HepG2 (cell line): ENCODE measurements around the gene PTEN. TPM values are rescaled to one million over a fixed set of nuclear protein-coding genes. Genes with fewer than 3 reads are reported as not detected.

Experiments used
- ATAC-seq: fragments of 200-7000 bp; cut with Tn5 transposase; 3 replicates; pipeline ENCODE4 v1.9.1; 2020; ENCODE audit warnings: mild to moderate bottlenecking, moderate library complexity
- BruUV-seq: library from RNA; stranded (reverse); fragments of 400-500 nt; replicated peaks from 2 replicates; lab custom pipeline; 2021; lab: Mats Ljungman, UMichigan
- CTCF ChIA-PET: fragments of 300-600 bp; formaldehyde crosslinking; extraction: SDS; loops from one replicate; lab custom pipeline; 2021; ENCODE audit warnings: low total read pairs, inconsistent platforms, low intra/inter-chr PET ratio; lab: Yijun Ruan, JAX
- POLR2A ChIA-PET: fragments of 350-600 bp; sonication (Branson Sonifier 250); formaldehyde crosslinking; loops from one replicate; lab custom pipeline; 2020; ENCODE audit warnings: antibody characterized with exemption, inconsistent platforms; lab: Yijun Ruan, JAX
- DNase-seq: peaks from one replicate; pipeline ENCODE4 v3.0.0-alpha.2; 2015; ENCODE audit warnings: low spot score
- FAIRE-seq: peaks from 3 replicates; lab custom pipeline; 2011; peaks lifted over from hg19 to GRCh38; lab: Jason Lieb, UNC
- H2AFZ ChIP-seq: one replicate; pipeline ENCODE4 v1.6.1; 2011; ENCODE audit warnings: low read length, inconsistent platforms
- H3K27ac ChIP-seq: fragments of 300-600 bp; 3 replicates; pipeline ENCODE4 v1.8.0; 2011; ENCODE audit warnings: mixed run types, mild to moderate bottlenecking, mixed read lengths, low read length, inconsistent platforms; ENCODE audit not compliant: insufficient read depth; ENCODE audit errors: extremely low read length
- H3K27me3 ChIP-seq, 2 experiments: fragments of 200-600 bp in 1 of 2; 2 replicates in 1 of 2; 3 replicates in 1 of 2; pipeline versions ENCODE4 v1.6.0 to v1.8.0; 2011; ENCODE audit warnings: low read length in 2 of 2, mild to moderate bottlenecking in 2 of 2, moderate library complexity in 2 of 2, inconsistent platforms in 1 of 2; ENCODE audit not compliant: insufficient read depth in 2 of 2, control insufficient read depth in 1 of 2
- H3K36me3 ChIP-seq, 2 experiments: fragments of 200-600 bp in 1 of 2; replicated peaks in 1 of 2; 2 replicates in 1 of 2; 3 replicates in 1 of 2; pipeline versions ENCODE4 v1.5.1 to v1.8.0; 2011; ENCODE audit warnings: low read length in 2 of 2, inconsistent platforms in 1 of 2; ENCODE audit not compliant: insufficient read depth in 2 of 2, control insufficient read depth in 1 of 2
- H3K4me1 ChIP-seq: 2 replicates; pipeline ENCODE4 v1.5.1; 2012; ENCODE audit warnings: low read length, inconsistent platforms; ENCODE audit not compliant: insufficient read depth
- H3K4me2 ChIP-seq: 2 replicates; pipeline ENCODE4 v1.6.0; 2011; ENCODE audit warnings: low read depth, low read length, inconsistent platforms
- H3K4me3 ChIP-seq, 3 experiments: fragments of 200-600 bp in 1 of 3; sonication (generic), shearing (Covaris generic) in 1 of 3; replicated peaks in 1 of 3; 2 replicates each; pipeline ENCODE4 v1.5.1; 2011 to 2016; ENCODE audit warnings: low read length in 3 of 3, inconsistent platforms in 2 of 3, low read depth in 2 of 3, mild to moderate bottlenecking in 2 of 3, control low read depth in 1 of 3, mixed read lengths in 1 of 3; ENCODE audit not compliant: insufficient read depth in 1 of 3
- H3K79me2 ChIP-seq: one replicate; pipeline ENCODE4 v1.6.1; 2011; ENCODE audit warnings: low read length, inconsistent platforms; ENCODE audit not compliant: insufficient read depth
- H3K9ac ChIP-seq: 2 replicates; pipeline ENCODE4 v1.6.0; 2011; ENCODE audit warnings: mild to moderate bottlenecking, low read depth, low read length, inconsistent platforms; ENCODE audit not compliant: insufficient read depth
- H3K9me3 ChIP-seq: 2 replicates; pipeline ENCODE4 v1.5.1; 2012; ENCODE audit warnings: mild to moderate bottlenecking, low read length
- H4K20me1 ChIP-seq: 2 replicates; pipeline ENCODE4 v1.6.0; 2011; ENCODE audit warnings: inconsistent platforms, mild to moderate bottlenecking, low read length, moderate library complexity; ENCODE audit not compliant: insufficient read depth
- CEBPB ChIP-seq: IDR thresholded peaks from 2 replicates; pipeline ENCODE4 v1.6.1; 2011; ENCODE audit warnings: low read depth, low read length, improper control_type of control experiment, borderline replicate concordance
- CHCHD3 ChIP-seq: sonication (generic); formaldehyde crosslinking; IDR thresholded peaks from 2 replicates; pipeline ENCODE4 v1.8.0; 2022; ENCODE audit warnings: mild to moderate bottlenecking, missing genetic modification reagents, moderate library complexity
- ELK4 ChIP-seq: sonication (generic); formaldehyde crosslinking; IDR thresholded peaks from 2 replicates; pipeline ENCODE4 v1.9.0; 2021; ENCODE audit warnings: missing genetic modification reagents, borderline replicate concordance
- KMT2B ChIP-seq: IDR thresholded peaks from 2 replicates; pipeline ENCODE4 v1.6.1; 2016; ENCODE audit warnings: missing genetic modification reagents, missing compliant biosample characterization
- MAFK ChIP-seq, 2 experiments: IDR thresholded peaks in 1 of 2; conservative IDR thresholded peaks in 1 of 2; 2 replicates each; pipeline ENCODE4 v1.6.1; 2011; ENCODE audit warnings: improper control_type of control experiment in 2 of 2, low read length in 2 of 2
- SP1 ChIP-seq, 2 experiments: fragments of 450-650 bp in 1 of 2; sonication (generic) in 1 of 2; formaldehyde crosslinking in 1 of 2; IDR thresholded peaks; 2 replicates each; pipeline versions ENCODE4 v1.4.0 to v1.6.1; 2016 to 2020; ENCODE audit warnings: missing genetic modification reagents in 1 of 2
- ZNF12 ChIP-seq: sonication (generic); formaldehyde crosslinking; IDR thresholded peaks from 2 replicates; pipeline ENCODE4 v1.5.0; 2020; ENCODE audit warnings: missing genetic modification reagents
- ZNF20 ChIP-seq: sonication (generic); formaldehyde crosslinking; IDR thresholded peaks from 2 replicates; pipeline ENCODE4 v1.4.0; 2020; ENCODE audit warnings: mild to moderate bottlenecking, moderate library complexity, missing genetic modification reagents
- ZNF275 ChIP-seq: sonication (generic); formaldehyde crosslinking; IDR thresholded peaks from 2 replicates; pipeline ENCODE4 v1.8.0; 2022; ENCODE audit warnings: missing genetic modification reagents, mild to moderate bottlenecking, inconsistent platforms, borderline replicate concordance
- ZNF7 ChIP-seq: IDR thresholded peaks from 2 replicates; pipeline ENCODE4 v1.6.1; 2016; ENCODE audit warnings: missing biosample characterization, missing genetic modification reagents
- WGBS: methylation state at CpG from one replicate; pipeline ENCODE4 v1.1.6; 2017; ENCODE audit warnings: low lambda C conversion rate; 5-methylcytosine and 5-hydroxymethylcytosine counted together
- in situ Hi-C: cut with HindIII; loops from 2 replicates; pipeline ENCODE4 v1.10.0; 2017; ENCODE audit warnings: low pct_unique_long_range_greater_than_20kb; ENCODE audit not compliant: extremely low pct_ligation_motif_present
- intact Hi-C: fragments of 100-400 bp; cut with micrococcal nuclease; formaldehyde crosslinking; loops from one replicate; pipeline ENCODE4 v1.10.0; 2022; ENCODE audit not compliant: unreplicated experiment
- polyA plus RNA-seq, 8 experiments: library from polyadenylated mRNA; depleted of rRNA in 3 of 8; stranded (reverse) in 7 of 8; unstranded in 1 of 8; fragments of >200 nt; fragmentation: Illumina TruSeq in 4 of 8; extraction: Trizol in 4 of 8; gene quantifications; 2 replicates each; pipeline versions ENCODE4 v1.2.1 to v1.2.3, GENCODE V29; 2011 to 2016; ENCODE audit warnings: low read depth in 4 of 8, missing spikeins in 1 of 8, mixed read lengths in 1 of 8; ENCODE audit not compliant: insufficient read depth in 1 of 8
- total RNA-seq, 5 experiments: library from RNA; depleted of rRNA; stranded (reverse); fragments of >200 nt; fragmentation: Illumina TruSeq; extraction: Trizol; gene quantifications; 2 replicates each; pipeline ENCODE4 v1.2.3, GENCODE V29; 2016; ENCODE audit warnings: low read depth in 1 of 5
- TF ChIP-seq, protein P1 (sequence below): sonication (generic); formaldehyde crosslinking; conservative IDR thresholded peaks from 2 replicates; pipeline ENCODE4 v1.8.0; 2022; ENCODE audit warnings: mild to moderate bottlenecking, moderate library complexity, missing genetic modification reagents

Gene PTEN
- total and polyA plus RNA-seq, 2 of the 13 experiments (the other 11 are each of a cell fraction or from before 2014, with no cell fraction given), result 30.3 to 61.3 TPM

- Histone ChIP-seq H3K4me1 (peaks cover 32% of the 10 kb centered on the region), H3K9me3 (no peaks in the 10 kb centered on the region), H2AFZ (no peak overlapping the region), H4K20me1 (peaks cover 20% of the 10 kb centered on the region; the same call in 1 of the 2 replicates), H3K36me3 (peaks cover 2 to 13% of the 10 kb centered on the region in 2 experiments; a peak in 2 of 5 replicates), H3K27ac (peak overlapping the region; percentile 89), H3K27me3 (no peaks in the 10 kb centered on the region; a peak in 1 of 5 replicates), H3K9ac (peak overlapping the region; percentile 90), H3K79me2 (peaks cover 59% of the 10 kb centered on the region), H3K4me2 (peak overlapping the region; percentile 94), H3K4me3 (peak overlapping the region; percentile 76 to 85 (median 78); a peak in 5 of 6 replicates)
- in situ Hi-C loops, result no loop called here
- intact Hi-C loops, result no loop called here
- DNase-seq (no peak), FAIRE-seq (no peak), ATAC-seq (no peak)
- WGBS, result 25% methylated on average over 9 of the region's 9 CpGs
- POLR2A ChIA-PET, result no interaction called here
- CTCF ChIA-PET, result no interaction called here
- 0 out of 2 replicates have a peak, but pooled peaks have one; percentile 23 for TF ChIP-seq CEBPB
- TF ChIP-seq CHCHD3 (CRISPR knock-in tag), result no peak
- BruUV-seq, result no TSS peak
Observed at GRCh38 chr10:87816163-87816897, 47.1 kb upstream of the PTEN start.

GRCh38 chr10:87816898-87817608, 46.4 kb upstream of the PTEN start:
- FAIRE-seq, result no peak
- no peak for TF ChIP-seq KMT2B (CRISPR knock-in tag)
- TF ChIP-seq ELK4 (CRISPR knock-in tag), result no peak
- no peak for TF ChIP-seq ZNF7 (CRISPR knock-in tag)
- TF ChIP-seq ZNF275 (CRISPR knock-in tag), result peak; percentile 1; the same call in 1 of the 2 replicates
- TF ChIP-seq, protein P1, sequence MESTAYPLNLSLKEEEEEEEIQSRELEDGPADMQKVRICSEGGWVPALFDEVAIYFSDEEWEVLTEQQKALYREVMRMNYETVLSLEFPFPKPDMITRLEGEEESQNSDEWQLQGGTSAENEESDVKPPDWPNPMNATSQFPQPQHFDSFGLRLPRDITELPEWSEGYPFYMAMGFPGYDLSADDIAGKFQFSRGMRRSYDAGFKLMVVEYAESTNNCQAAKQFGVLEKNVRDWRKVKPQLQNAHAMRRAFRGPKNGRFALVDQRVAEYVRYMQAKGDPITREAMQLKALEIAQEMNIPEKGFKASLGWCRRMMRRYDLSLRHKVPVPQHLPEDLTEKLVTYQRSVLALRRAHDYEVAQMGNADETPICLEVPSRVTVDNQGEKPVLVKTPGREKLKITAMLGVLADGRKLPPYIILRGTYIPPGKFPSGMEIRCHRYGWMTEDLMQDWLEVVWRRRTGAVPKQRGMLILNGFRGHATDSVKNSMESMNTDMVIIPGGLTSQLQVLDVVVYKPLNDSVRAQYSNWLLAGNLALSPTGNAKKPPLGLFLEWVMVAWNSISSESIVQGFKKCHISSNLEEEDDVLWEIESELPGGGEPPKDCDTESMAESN (CRISPR knock-in tag), result no peak
- TF ChIP-seq SP1 (IDR thresholded peaks at IDR 0.05), result no peak
- no peak for TF ChIP-seq SP1 (CRISPR knock-in tag; IDR thresholded peaks at IDR 0.05)
- peak; percentile 78; the same call in 1 of the 2 replicates for TF ChIP-seq ZNF12 (CRISPR knock-in tag)
- no peak for TF ChIP-seq MAFK (conservative IDR thresholded peaks at IDR 0.05 in 1 of 2, IDR thresholded peaks at IDR 0.05 in 1 of 2; ENCODE audit: low read length in 2 of 2)
- 0 out of 2 replicates have a peak, but pooled peaks have one; percentile 23 for TF ChIP-seq ZNF20 (CRISPR knock-in tag)

More at GRCh38 chr10:87816898-87817608, 46.4 kb upstream of the PTEN start:
- ChIA-PET CTCF (no interaction called here), POLR2A (interaction anchor here (1.2 to 2.9 kb wide), 3 partner anchors 11 to 45 kb away, joined by 5 to 31 read pairs (median 10); partner anchors contain the start of genes KLLN and PTEN)
- intact Hi-C loops, result no loop called here
- Histone ChIP-seq H3K4me1 (peaks cover 32% of the 10 kb centered on the region), H3K9me3 (no peaks in the 10 kb centered on the region), H2AFZ (no peak overlapping the region), H3K36me3 (peaks cover 2 to 6% of the 10 kb centered on the region in 2 experiments; a peak in 2 of 5 replicates), H4K20me1 (peaks cover 20% of the 10 kb centered on the region; the same call in 1 of the 2 replicates), H3K79me2 (peaks cover 56% of the 10 kb centered on the region), H3K9ac (peak overlapping the region; percentile 90), H3K4me2 (peak overlapping the region; percentile 94), H3K4me3 (peak overlapping the region; percentile 76 to 85 (median 78)), H3K27ac (peak overlapping the region; percentile 89), H3K27me3 (no peaks in the 10 kb centered on the region; a peak in 1 of 5 replicates)
- in situ Hi-C loops, result no loop called here
- peak; percentile 22 for ATAC-seq
- 2% methylated on average over 10 of the region's 10 CpGs for WGBS
- BruUV-seq, result no TSS peak
- DNase-seq, result peak; percentile 5
